ENCODE data around the gene COL6A2.
"Not testable (repeated sequence)": the region's sequence is repeated elsewhere in the genome, so short reads cannot be mapped to it uniquely, and the experiment has no call there.

GRCh38 chr21:46176443-46177129 is 78.7 kb downstream of the COL6A2 start:
- TF ChIP-seq JUN (CRISPR knock-in tag; IDR thresholded peaks at IDR 0.05); ZNF232 (CRISPR knock-in tag; IDR thresholded peaks at IDR 0.05); CTCF (IDR thresholded peaks at IDR 0.05); USF1 (CRISPR knock-in tag; IDR thresholded peaks at IDR 0.05); ZNF512 (CRISPR knock-in tag; IDR thresholded peaks at IDR 0.05; ENCODE audit: borderline replicate concordance); MAX (CRISPR knock-in tag; IDR thresholded peaks at IDR 0.05); ETV6 (CRISPR knock-in tag; IDR thresholded peaks at IDR 0.05); MXD4 (CRISPR knock-in tag; IDR thresholded peaks at IDR 0.05; ENCODE audit: borderline replicate concordance); ELF4 (CRISPR knock-in tag; IDR thresholded peaks at IDR 0.05; ENCODE audit: low read depth): not testable (repeated sequence)
